Measurements from ENCODE around the gene PGC. TPM values are rescaled to one million over a fixed set of nuclear protein-coding genes. Genes with fewer than 3 reads are reported as not detected.

PGC gene
- total RNA-seq, 1 donor from 2014 or later = not detected

DNA sequence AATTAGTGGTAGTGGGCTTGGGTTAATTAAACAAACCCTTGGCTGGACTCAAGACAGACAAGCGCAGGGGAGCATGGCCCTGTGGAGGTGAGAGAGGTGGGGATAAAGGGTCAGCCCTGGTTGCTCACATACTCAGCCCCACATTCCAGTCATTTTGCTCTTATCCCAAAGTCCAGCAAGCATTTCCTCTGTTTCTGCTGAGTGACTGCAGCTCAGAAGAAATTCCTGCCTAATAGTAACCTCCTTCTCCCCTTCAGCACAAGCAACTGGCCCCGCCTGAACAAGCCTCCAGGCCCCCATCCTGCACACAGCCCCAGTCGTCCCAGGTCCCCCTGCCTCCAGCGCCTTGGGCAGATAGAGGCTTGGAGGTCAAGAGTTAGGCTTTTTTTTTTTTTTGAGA is 8.2 kb downstream of the PGC start:
- H3K27me3 Mint-ChIP-seq (ENCODE audit: low read depth) = peaks cover 2% of the 10 kb centered on the region
- no peak overlapping the region for H3K27ac Mint-ChIP-seq
- no peak for DNase-seq (ENCODE audit: low spot score in 2 of 2, unreplicated experiment in 2 of 2)
- H3K4me1 Mint-ChIP-seq = peaks cover 7% of the 10 kb centered on the region
- no peaks in the 10 kb centered on the region for H3K9me3 Mint-ChIP-seq
- TF ChIP-seq, protein P1, sequence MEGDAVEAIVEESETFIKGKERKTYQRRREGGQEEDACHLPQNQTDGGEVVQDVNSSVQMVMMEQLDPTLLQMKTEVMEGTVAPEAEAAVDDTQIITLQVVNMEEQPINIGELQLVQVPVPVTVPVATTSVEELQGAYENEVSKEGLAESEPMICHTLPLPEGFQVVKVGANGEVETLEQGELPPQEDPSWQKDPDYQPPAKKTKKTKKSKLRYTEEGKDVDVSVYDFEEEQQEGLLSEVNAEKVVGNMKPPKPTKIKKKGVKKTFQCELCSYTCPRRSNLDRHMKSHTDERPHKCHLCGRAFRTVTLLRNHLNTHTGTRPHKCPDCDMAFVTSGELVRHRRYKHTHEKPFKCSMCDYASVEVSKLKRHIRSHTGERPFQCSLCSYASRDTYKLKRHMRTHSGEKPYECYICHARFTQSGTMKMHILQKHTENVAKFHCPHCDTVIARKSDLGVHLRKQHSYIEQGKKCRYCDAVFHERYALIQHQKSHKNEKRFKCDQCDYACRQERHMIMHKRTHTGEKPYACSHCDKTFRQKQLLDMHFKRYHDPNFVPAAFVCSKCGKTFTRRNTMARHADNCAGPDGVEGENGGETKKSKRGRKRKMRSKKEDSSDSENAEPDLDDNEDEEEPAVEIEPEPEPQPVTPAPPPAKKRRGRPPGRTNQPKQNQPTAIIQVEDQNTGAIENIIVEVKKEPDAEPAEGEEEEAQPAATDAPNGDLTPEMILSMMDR (IDR thresholded peaks at IDR 0.05; ENCODE audit: unreplicated experiment) = no peak
- no peaks in the 10 kb centered on the region for H3K36me3 Mint-ChIP-seq
- no peak overlapping the region for H3K4me3 Mint-ChIP-seq

DNA sequence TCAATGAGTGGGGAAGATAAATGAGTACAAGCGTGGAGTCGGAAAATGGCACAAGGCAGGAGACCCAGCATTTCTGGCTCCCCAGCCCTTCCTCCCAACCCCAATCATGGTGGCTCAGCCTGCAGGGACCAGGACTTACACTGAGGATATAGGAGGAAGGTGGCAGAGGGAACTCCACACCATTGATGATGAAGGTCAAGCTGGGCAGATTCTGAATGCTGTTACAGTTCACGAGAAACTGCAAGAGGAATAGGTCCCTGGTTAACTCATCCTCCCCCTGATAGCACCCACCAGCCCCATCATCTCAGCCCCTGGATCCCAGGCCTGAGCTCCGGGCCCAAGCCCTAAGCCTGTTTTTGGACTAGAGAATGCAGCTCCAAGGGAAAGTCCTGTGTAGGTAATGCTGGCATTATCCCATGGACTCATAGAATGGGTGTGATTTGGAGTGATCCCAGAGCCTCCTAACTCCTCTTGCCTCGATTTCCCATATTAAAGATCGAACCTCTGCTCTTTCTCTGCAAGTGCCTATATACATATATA is 9.5 kb downstream of the PGC start:
- peaks cover 15% of the 10 kb centered on the region for H3K27me3 Mint-ChIP-seq (ENCODE audit: low read depth)
- H3K36me3 Mint-ChIP-seq = no peaks in the 10 kb centered on the region
- no peak for DNase-seq (ENCODE audit: low spot score in 2 of 2, unreplicated experiment in 2 of 2)
- H3K27ac Mint-ChIP-seq = no peak overlapping the region
- TF ChIP-seq, protein P1 (IDR thresholded peaks at IDR 0.05; ENCODE audit: unreplicated experiment) = no peak
- H3K4me1 Mint-ChIP-seq = peaks cover 11% of the 10 kb centered on the region
- H3K9me3 Mint-ChIP-seq = no peaks in the 10 kb centered on the region
- H3K4me3 Mint-ChIP-seq = no peak overlapping the region

DNA sequence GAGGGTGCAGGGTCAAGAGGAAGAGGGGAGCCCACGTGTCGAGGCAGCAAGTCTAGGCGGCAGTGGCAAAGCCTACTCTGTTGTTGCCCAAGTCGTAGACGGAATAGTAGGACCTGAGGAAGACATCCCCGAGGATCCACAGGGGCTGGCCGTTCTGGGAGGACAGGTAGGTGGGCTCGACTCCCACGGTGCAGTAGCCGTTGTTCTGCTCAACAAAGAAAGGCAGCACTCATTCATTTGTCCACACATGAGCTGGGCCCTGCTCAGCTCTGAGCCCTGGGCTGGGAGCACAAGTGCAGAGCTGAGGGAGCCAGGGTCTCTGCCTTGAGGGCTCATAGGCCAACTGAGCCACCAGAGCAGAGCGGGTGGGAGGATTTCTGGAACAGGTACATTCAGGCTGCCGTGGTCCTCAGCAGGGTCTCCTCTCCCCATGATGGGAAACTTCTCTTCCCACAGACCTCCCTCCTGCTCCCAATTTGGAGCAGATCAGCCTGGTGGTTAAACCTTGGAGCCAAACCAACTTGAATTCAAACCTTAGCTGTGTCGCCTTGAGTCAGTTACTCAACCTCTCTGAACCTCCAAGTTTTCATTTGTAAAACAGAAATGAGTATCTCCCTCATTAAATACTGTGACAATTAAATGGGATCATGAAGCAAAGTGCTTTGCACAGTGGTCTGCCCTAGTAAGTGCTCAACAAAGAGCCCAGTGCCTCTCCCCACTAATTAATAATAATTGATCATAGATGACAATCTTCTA is 10.2 kb downstream of the PGC start:
- Mint-ChIP-seq H3K4me1 (peaks cover 11% of the 10 kb centered on the region), H3K36me3 (no peaks in the 10 kb centered on the region)

DNA sequence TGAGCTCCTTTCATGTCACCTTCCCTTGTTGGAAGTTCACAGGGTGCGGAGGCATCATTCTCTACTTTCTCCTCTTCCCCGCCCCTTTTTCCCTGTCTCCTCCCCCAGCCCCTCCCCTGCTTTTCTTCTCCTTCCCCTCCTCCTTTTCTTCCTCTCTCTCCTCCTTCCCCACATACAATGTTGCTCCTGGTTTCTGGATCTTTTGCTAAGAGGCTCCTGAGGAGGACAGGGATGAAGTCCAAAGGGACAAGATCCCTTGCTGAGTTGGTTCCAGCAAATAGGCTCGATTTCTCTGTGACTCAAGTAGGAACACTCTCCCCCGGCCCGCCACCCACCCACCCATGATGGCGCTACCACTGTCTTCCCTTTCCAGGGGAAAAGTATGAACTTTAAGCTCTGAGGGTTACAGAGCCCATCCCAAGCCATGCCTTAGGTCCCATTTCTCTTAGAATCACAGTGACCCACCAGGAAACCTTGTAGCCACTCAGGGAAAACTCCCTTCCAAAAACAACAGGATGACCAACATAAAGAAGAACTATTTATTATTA is 10.9 kb downstream of the PGC start:
- no peak overlapping the region for H3K27ac Mint-ChIP-seq
- H3K4me1 Mint-ChIP-seq = peaks cover 11% of the 10 kb centered on the region
- no peak for DNase-seq (ENCODE audit: low spot score in 2 of 2, unreplicated experiment in 2 of 2)
- peak overlapping the region; percentile 58 for H3K4me3 Mint-ChIP-seq
- no peaks in the 10 kb centered on the region for H3K9me3 Mint-ChIP-seq
- peaks cover 19% of the 10 kb centered on the region for H3K27me3 Mint-ChIP-seq (ENCODE audit: low read depth)
- no peaks in the 10 kb centered on the region for H3K36me3 Mint-ChIP-seq
- TF ChIP-seq, protein P1 (IDR thresholded peaks at IDR 0.05; ENCODE audit: unreplicated experiment) = no peak

More for the DNA sequence above, 10.2 kb downstream of the PGC start:
- TF ChIP-seq, protein P1 (IDR thresholded peaks at IDR 0.05; ENCODE audit: unreplicated experiment) = no peak
- Mint-ChIP-seq H3K4me3 (no peak overlapping the region), H3K9me3 (no peaks in the 10 kb centered on the region), H3K27me3 (ENCODE audit: low read depth) (peaks cover 19% of the 10 kb centered on the region), H3K27ac (no peak overlapping the region)
- DNase-seq (ENCODE audit: low spot score in 2 of 2, unreplicated experiment in 2 of 2) = no peak

DNA sequence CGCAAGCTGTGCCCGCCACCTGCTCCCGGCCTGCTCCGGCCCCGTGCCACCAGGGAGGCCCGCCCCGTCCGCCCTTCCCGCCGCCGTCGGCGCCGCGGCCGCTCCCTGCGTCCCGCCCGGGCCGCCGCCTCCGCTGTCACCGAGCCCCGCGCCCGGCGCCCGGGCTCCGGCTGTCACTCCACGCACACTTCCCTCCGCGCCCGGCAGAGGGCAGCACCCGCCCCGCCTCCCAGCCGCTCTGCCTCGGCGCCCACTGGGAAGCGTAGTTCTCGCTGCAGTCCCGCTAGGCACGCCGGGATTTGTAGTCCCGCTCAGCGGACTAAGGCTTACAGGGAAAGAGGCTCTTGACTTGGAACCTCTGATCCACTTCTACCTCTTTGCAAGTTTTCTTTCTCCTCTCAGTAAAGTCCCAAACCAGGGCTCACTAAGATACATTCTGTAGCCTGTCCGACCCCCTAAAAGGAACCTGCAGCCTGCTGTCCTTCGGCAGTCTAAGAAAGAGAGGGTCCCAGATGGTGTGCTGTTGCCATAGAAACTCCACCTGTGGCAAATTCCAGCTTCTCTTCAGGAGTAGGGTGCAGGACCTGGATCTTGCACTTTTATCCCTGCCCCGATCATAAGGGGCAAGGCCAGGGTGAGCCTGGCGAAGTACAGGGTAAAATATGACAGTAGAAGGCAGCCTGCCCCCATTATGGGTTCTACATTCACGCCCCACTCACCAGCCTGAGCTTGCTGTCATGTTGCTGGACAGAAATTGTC is 11.6 kb downstream of the PGC start, which contains the start of gene TFEB:
TSS of gene TFEB (minus strand) at position 182 of the 759 bp plus-strand sequence. CDS start 44,395 bp downstream, outside the sequence.
- Mint-ChIP-seq H3K4me1 (peaks cover 11% of the 10 kb centered on the region), H3K27me3 (ENCODE audit: low read depth) (peaks cover 19% of the 10 kb centered on the region), H3K4me3 (peak within 1 kb of the TSS; percentile 58), H3K27ac (no peak within 1 kb of the TSS), H3K36me3 (no peaks in the 10 kb centered on the region), H3K9me3 (no peaks in the 10 kb centered on the region)
- DNase-seq (ENCODE audit: low spot score in 2 of 2, unreplicated experiment in 2 of 2) = peak; percentile 90 to 98
- TF ChIP-seq, protein P1 (IDR thresholded peaks at IDR 0.05; ENCODE audit: unreplicated experiment) = peak; percentile 80

Measured in mesothelial cell of epicardium (in vitro differentiated cells).